HepG2 (cell line): ENCODE results near the gene COPZ2. TPM values are rescaled to one million over a fixed set of nuclear protein-coding genes. Genes with fewer than 3 reads are reported as not detected.

Source experiments
- CBFB ChIP-seq: sonication (generic); formaldehyde crosslinking; IDR thresholded peaks from 2 replicates; pipeline ENCODE4 v1.4.0; 2020; ENCODE audit warnings: missing genetic modification reagents
- GATA4 ChIP-seq: sonication (generic); IDR thresholded peaks from 2 replicates; pipeline ENCODE4 v1.6.1; 2016; ENCODE audit warnings: antibody characterized with exemption, low read depth, borderline replicate concordance
- GPN1 ChIP-seq: sonication (generic); formaldehyde crosslinking; IDR thresholded peaks from 2 replicates; pipeline ENCODE4 v1.5.1; 2020; ENCODE audit warnings: missing genetic modification reagents, borderline replicate concordance
- HMGA1 ChIP-seq: sonication (generic); formaldehyde crosslinking; conservative IDR thresholded peaks from 2 replicates; pipeline ENCODE4 v1.4.0; 2020; ENCODE audit warnings: missing genetic modification reagents
- KDM5B ChIP-seq: sonication (generic); formaldehyde crosslinking; IDR thresholded peaks from 2 replicates; pipeline ENCODE4 v1.4.0; 2020; ENCODE audit warnings: missing genetic modification reagents, mild to moderate bottlenecking, borderline replicate concordance
- NFE2L2 ChIP-seq: fragments of 150-350 bp; IDR thresholded peaks from 2 replicates; pipeline ENCODE4 v1.6.1; 2014; ENCODE audit warnings: low read length
- PHF8 ChIP-seq: sonication (generic); formaldehyde crosslinking; IDR thresholded peaks from 2 replicates; pipeline ENCODE4 v1.5.0; 2020; ENCODE audit warnings: missing genetic modification reagents
- PPARG ChIP-seq: conservative IDR thresholded peaks from 2 replicates; pipeline ENCODE4 v1.6.1; 2016; ENCODE audit warnings: missing biosample characterization, missing genetic modification reagents
- RBM39 ChIP-seq: fragments of 200-400 bp; formaldehyde crosslinking; IDR thresholded peaks from one replicate; pipeline ENCODE4 v1.6.1; 2018; ENCODE audit warnings: antibody characterized with exemption, mild to moderate bottlenecking, low read depth, low read length; ENCODE audit not compliant: poor library complexity, severe bottlenecking
- SP5 ChIP-seq: IDR thresholded peaks from 2 replicates; pipeline ENCODE4 v1.6.1; 2016; ENCODE audit warnings: low read depth, borderline replicate concordance
- ZMYM3 ChIP-seq: sonication (generic); formaldehyde crosslinking; IDR thresholded peaks from 2 replicates; pipeline ENCODE4 v1.5.1; 2020; ENCODE audit warnings: mild to moderate bottlenecking, missing genetic modification reagents
- ZNF230 ChIP-seq: sonication (generic); formaldehyde crosslinking; IDR thresholded peaks from 2 replicates; pipeline ENCODE4 v1.4.0; 2020; ENCODE audit warnings: mild to moderate bottlenecking, missing genetic modification reagents
- ZNF441 ChIP-seq: sonication (generic); formaldehyde crosslinking; IDR thresholded peaks from 2 replicates; pipeline ENCODE4 v1.7.0; 2021; ENCODE audit warnings: missing genetic modification reagents, borderline replicate concordance
- ZNF577 ChIP-seq: sonication (generic); formaldehyde crosslinking; IDR thresholded peaks from 2 replicates; pipeline ENCODE4 v1.4.0; 2020; ENCODE audit warnings: mild to moderate bottlenecking, low read depth, missing genetic modification reagents, borderline replicate concordance
- ZNF792 ChIP-seq: IDR thresholded peaks from 2 replicates; pipeline ENCODE4 v1.6.1; 2016
- polyA plus RNA-seq, 8 experiments: library from polyadenylated mRNA; depleted of rRNA in 3 of 8; stranded (reverse) in 7 of 8; unstranded in 1 of 8; fragments of >200 nt; fragmentation: Illumina TruSeq in 4 of 8; extraction: Trizol in 4 of 8; gene quantifications; 2 replicates each; pipeline versions ENCODE4 v1.2.1 to v1.2.3, GENCODE V29; 2011 to 2016; ENCODE audit warnings: low read depth in 4 of 8, missing spikeins in 1 of 8, mixed read lengths in 1 of 8; ENCODE audit not compliant: insufficient read depth in 1 of 8
- total RNA-seq, 5 experiments: library from RNA; depleted of rRNA; stranded (reverse); fragments of >200 nt; fragmentation: Illumina TruSeq; extraction: Trizol; gene quantifications; 2 replicates each; pipeline ENCODE4 v1.2.3, GENCODE V29; 2016; ENCODE audit warnings: low read depth in 1 of 5
- TF ChIP-seq, protein P1 (sequence below): conservative IDR thresholded peaks from 2 replicates; pipeline ENCODE4 v1.6.1; 2018; ENCODE audit warnings: missing genetic modification reagents
- TF ChIP-seq, protein P2 (sequence below): sonication (generic); formaldehyde crosslinking; IDR thresholded peaks from 2 replicates; pipeline ENCODE4 v1.4.0; 2020; ENCODE audit warnings: missing genetic modification reagents, borderline replicate concordance
- TF ChIP-seq, protein P3 (sequence below): sonication (generic); formaldehyde crosslinking; IDR thresholded peaks from 2 replicates; pipeline ENCODE4 v1.4.0; 2020; ENCODE audit warnings: missing genetic modification reagents
- TF ChIP-seq, protein P4 (sequence below): sonication (generic); formaldehyde crosslinking; IDR thresholded peaks from 2 replicates; pipeline ENCODE4 v1.4.0; 2020; ENCODE audit warnings: mild to moderate bottlenecking, missing genetic modification reagents

COPZ2 gene
- total and polyA plus RNA-seq, 2 of the 13 experiments (the other 11 are each of a cell fraction or from before 2014, with no cell fraction given), result 0.61 to 1.5 TPM

DNA sequence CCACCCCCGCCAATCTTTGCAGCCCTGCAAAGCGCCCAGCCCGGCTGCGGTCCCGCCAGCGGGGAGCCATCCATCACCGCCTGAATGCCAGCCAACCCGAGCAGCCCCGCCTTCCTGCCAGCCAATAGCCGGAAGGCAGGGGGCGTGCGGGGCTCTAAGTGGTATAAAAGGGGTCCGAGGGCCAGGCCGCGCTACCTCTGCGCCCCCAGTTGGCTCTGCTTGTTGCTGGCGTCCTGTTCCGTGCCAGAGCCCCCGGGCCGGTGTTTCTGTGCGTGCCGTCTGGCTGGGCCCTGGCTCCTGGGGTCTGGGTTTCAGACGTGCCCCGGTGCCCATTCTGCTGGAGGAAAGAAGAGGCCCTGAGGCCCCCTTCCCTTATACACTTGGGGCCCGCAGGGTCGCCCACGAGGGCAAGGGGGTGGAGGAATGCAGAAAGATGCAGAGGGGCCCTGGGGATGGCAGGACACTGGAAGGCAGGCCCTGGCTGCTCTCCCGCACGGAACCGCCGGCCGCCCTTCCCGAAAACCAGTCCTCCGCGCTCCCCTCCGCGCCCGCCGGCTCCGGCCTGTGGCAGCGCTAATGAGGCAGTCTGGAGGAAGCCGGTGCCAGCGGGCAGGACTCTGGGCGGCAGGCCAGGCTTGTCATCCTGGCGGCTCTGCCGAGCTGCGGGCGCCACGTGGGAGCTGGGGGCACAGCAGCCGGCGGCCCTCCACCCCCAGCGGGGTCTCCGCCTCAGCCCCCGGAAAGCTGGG is 14.0 kb downstream of the COPZ2 start (continued):
- TF ChIP-seq SP5 (CRISPR knock-in tag), result no peak
- TF ChIP-seq GPN1 (CRISPR knock-in tag), result no peak
- TF ChIP-seq ZNF577 (CRISPR knock-in tag), result no peak
- TF ChIP-seq CBFB (CRISPR knock-in tag), result no peak
- peak; percentile 21; the same call in 1 of the 2 replicates for TF ChIP-seq PHF8 (CRISPR knock-in tag)
- TF ChIP-seq, protein P1, sequence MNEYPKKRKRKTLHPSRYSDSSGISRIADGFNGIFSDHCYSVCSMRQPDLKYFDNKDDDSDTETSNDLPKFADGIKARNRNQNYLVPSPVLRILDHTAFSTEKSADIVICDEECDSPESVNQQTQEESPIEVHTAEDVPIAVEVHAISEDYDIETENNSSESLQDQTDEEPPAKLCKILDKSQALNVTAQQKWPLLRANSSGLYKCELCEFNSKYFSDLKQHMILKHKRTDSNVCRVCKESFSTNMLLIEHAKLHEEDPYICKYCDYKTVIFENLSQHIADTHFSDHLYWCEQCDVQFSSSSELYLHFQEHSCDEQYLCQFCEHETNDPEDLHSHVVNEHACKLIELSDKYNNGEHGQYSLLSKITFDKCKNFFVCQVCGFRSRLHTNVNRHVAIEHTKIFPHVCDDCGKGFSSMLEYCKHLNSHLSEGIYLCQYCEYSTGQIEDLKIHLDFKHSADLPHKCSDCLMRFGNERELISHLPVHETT (CRISPR knock-in tag), result 0 out of 2 replicates have a peak, but pooled peaks have one; percentile 40
- no peak for TF ChIP-seq HMGA1 (CRISPR knock-in tag)
- TF ChIP-seq ZNF230 (CRISPR knock-in tag), result 0 out of 2 replicates have a peak, but pooled peaks have one; percentile 14
- TF ChIP-seq, protein P2, sequence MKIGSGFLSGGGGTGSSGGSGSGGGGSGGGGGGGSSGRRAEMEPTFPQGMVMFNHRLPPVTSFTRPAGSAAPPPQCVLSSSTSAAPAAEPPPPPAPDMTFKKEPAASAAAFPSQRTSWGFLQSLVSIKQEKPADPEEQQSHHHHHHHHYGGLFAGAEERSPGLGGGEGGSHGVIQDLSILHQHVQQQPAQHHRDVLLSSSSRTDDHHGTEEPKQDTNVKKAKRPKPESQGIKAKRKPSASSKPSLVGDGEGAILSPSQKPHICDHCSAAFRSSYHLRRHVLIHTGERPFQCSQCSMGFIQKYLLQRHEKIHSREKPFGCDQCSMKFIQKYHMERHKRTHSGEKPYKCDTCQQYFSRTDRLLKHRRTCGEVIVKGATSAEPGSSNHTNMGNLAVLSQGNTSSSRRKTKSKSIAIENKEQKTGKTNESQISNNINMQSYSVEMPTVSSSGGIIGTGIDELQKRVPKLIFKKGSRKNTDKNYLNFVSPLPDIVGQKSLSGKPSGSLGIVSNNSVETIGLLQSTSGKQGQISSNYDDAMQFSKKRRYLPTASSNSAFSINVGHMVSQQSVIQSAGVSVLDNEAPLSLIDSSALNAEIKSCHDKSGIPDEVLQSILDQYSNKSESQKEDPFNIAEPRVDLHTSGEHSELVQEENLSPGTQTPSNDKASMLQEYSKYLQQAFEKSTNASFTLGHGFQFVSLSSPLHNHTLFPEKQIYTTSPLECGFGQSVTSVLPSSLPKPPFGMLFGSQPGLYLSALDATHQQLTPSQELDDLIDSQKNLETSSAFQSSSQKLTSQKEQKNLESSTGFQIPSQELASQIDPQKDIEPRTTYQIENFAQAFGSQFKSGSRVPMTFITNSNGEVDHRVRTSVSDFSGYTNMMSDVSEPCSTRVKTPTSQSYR (CRISPR knock-in tag), result no peak
- TF ChIP-seq GATA4, result no peak
- TF ChIP-seq ZMYM3, result no peak
- no peak for TF ChIP-seq ZNF441
- TF ChIP-seq, protein P3, sequence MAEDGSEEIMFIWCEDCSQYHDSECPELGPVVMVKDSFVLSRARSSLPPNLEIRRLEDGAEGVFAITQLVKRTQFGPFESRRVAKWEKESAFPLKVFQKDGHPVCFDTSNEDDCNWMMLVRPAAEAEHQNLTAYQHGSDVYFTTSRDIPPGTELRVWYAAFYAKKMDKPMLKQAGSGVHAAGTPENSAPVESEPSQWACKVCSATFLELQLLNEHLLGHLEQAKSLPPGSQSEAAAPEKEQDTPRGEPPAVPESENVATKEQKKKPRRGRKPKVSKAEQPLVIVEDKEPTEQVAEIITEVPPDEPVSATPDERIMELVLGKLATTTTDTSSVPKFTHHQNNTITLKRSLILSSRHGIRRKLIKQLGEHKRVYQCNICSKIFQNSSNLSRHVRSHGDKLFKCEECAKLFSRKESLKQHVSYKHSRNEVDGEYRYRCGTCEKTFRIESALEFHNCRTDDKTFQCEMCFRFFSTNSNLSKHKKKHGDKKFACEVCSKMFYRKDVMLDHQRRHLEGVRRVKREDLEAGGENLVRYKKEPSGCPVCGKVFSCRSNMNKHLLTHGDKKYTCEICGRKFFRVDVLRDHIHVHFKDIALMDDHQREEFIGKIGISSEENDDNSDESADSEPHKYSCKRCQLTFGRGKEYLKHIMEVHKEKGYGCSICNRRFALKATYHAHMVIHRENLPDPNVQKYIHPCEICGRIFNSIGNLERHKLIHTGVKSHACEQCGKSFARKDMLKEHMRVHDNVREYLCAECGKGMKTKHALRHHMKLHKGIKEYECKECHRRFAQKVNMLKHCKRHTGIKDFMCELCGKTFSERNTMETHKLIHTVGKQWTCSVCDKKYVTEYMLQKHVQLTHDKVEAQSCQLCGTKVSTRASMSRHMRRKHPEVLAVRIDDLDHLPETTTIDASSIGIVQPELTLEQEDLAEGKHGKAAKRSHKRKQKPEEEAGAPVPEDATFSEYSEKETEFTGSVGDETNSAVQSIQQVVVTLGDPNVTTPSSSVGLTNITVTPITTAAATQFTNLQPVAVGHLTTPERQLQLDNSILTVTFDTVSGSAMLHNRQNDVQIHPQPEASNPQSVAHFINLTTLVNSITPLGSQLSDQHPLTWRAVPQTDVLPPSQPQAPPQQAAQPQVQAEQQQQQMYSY (CRISPR knock-in tag), result no peak
- TF ChIP-seq, protein P4, sequence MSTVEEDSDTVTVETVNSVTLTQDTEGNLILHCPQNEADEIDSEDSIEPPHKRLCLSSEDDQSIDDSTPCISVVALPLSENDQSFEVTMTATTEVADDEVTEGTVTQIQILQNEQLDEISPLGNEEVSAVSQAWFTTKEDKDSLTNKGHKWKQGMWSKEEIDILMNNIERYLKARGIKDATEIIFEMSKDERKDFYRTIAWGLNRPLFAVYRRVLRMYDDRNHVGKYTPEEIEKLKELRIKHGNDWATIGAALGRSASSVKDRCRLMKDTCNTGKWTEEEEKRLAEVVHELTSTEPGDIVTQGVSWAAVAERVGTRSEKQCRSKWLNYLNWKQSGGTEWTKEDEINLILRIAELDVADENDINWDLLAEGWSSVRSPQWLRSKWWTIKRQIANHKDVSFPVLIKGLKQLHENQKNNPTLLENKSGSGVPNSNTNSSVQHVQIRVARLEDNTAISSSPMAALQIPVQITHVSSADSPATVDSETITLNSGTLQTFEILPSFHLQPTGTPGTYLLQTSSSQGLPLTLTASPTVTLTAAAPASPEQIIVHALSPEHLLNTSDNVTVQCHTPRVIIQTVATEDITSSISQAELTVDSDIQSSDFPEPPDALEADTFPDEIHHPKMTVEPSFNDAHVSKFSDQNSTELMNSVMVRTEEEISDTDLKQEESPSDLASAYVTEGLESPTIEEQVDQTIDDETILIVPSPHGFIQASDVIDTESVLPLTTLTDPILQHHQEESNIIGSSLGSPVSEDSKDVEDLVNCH (CRISPR knock-in tag), result no peak
- TF ChIP-seq RBM39, result peak; percentile 52
- no peak for TF ChIP-seq PPARG (CRISPR knock-in tag)
- peak; percentile 39; the same call in 1 of the 2 replicates for TF ChIP-seq KDM5B (CRISPR knock-in tag)
- no peak for TF ChIP-seq ZNF792 (CRISPR knock-in tag)
- TF ChIP-seq NFE2L2, result no peak
